Fibroblast of lung (primary cell): ENCODE data around the gene ZNF267. TPM values are rescaled to one million over a fixed set of nuclear protein-coding genes. Genes with fewer than 3 reads are reported as not detected.
"Not testable (repeated sequence)": the region's sequence is repeated elsewhere in the genome, so short reads cannot be mapped to it uniquely, and the experiment has no call there.

Experiments
- DNase-seq, 2 donors: peaks; one replicate each; pipeline versions ENCODE4 v3.0.0 to v3.0.0-alpha.2; 2010; ENCODE audit warnings: low read depth in 2 of 2
- H2AFZ ChIP-seq: 2 replicates; pipeline ENCODE4 v1.5.1; 2012; ENCODE audit warnings: low read length, control low read depth, inconsistent platforms
- H3K27ac ChIP-seq: 2 replicates; pipeline ENCODE4 v1.5.1; 2011; ENCODE audit warnings: low read length, control low read depth; ENCODE audit not compliant: insufficient read depth
- H3K27me3 ChIP-seq: 2 replicates; pipeline ENCODE4 v1.5.1; 2011; ENCODE audit warnings: mild to moderate bottlenecking, low read length; ENCODE audit not compliant: control insufficient read depth, insufficient read depth
- H3K36me3 ChIP-seq: 2 replicates; pipeline ENCODE4 v1.5.1; 2011; ENCODE audit warnings: low read length; ENCODE audit not compliant: control insufficient read depth, insufficient read depth
- H3K4me1 ChIP-seq: 2 replicates; pipeline ENCODE4 v1.5.1; 2011; ENCODE audit warnings: low read length; ENCODE audit not compliant: control insufficient read depth, insufficient read depth; ENCODE audit errors: extremely low read depth
- H3K4me2 ChIP-seq: 2 replicates; pipeline ENCODE4 v1.5.1; 2011; ENCODE audit warnings: low read length, control low read depth; ENCODE audit not compliant: insufficient read depth; ENCODE audit errors: extremely low read depth
- H3K4me3 ChIP-seq, 4 experiments: fragments of 200-600 bp in 1 of 4; sonication (generic) in 1 of 4; replicated peaks in 1 of 4; 2 replicates each; pipeline ENCODE4 v1.5.1; 2011 to 2016; ENCODE audit warnings: low read length in 4 of 4, low read depth in 3 of 4, mild to moderate bottlenecking in 3 of 4, control low read depth in 2 of 4, inconsistent platforms in 1 of 4, mixed read lengths in 1 of 4; ENCODE audit not compliant: insufficient read depth in 1 of 4; ENCODE audit errors: control extremely low read depth in 1 of 4
- H3K79me2 ChIP-seq: 2 replicates; pipeline ENCODE4 v1.5.1; 2012; ENCODE audit warnings: mild to moderate bottlenecking, low read length, inconsistent platforms; ENCODE audit not compliant: control insufficient read depth, insufficient read depth
- H3K9ac ChIP-seq: 2 replicates; pipeline ENCODE4 v1.5.1; 2011; ENCODE audit warnings: mild to moderate bottlenecking, low read length, control low read depth; ENCODE audit not compliant: insufficient read depth
- H3K9me3 ChIP-seq: 2 replicates; pipeline ENCODE4 v1.5.1; 2012; ENCODE audit warnings: low read depth, low read length; ENCODE audit not compliant: control insufficient read depth, insufficient read depth
- H4K20me1 ChIP-seq: 2 replicates; pipeline ENCODE4 v1.5.1; 2011; ENCODE audit warnings: low read length; ENCODE audit not compliant: control insufficient read depth, insufficient read depth; ENCODE audit errors: extremely low read depth
- CTCF ChIP-seq, 2 donors: IDR thresholded peaks in 1 of 2; conservative IDR thresholded peaks in 1 of 2; 1 replicate in 1 of 2; 2 replicates in 1 of 2; pipeline ENCODE4 v1.5.1; 2011 to 2012; ENCODE audit warnings: low read length in 2 of 2, control low read depth in 1 of 2, inconsistent platforms in 1 of 2, low read depth in 1 of 2, mild to moderate bottlenecking in 1 of 2
- EZH2 ChIP-seq: IDR thresholded peaks from 2 replicates; pipeline ENCODE4 v1.5.1; 2012; ENCODE audit warnings: low read length, control low read depth, mild to moderate bottlenecking; ENCODE audit errors: missing control alignments
- polyA plus RNA-seq, 2 donors: library from polyadenylated mRNA; depleted of rRNA in 1 of 2; stranded (reverse) in 1 of 2; unstranded in 1 of 2; fragments of >200 nt; gene quantifications; 2 replicates each; pipeline ENCODE4 v1.2.1, GENCODE V29; 2011 to 2012; ENCODE audit warnings: missing spikeins in 1 of 2
- total RNA-seq: library from RNA; depleted of rRNA; stranded (reverse); fragments of >200 nt; gene quantifications from 2 replicates; pipeline ENCODE4 v1.2.1, GENCODE V29; 2014

ZNF267 gene
- total and polyA plus RNA-seq, 2 donors (not counting 1 experiment from before 2014, with no cell fraction given): 4.2 to 7.1 TPM

GRCh38 chr16:31913668-31914067, 40.1 kb downstream of the ZNF267 start:
- Histone ChIP-seq H3K9me3 (peaks cover 7% of the 10 kb centered on the region), H3K4me3 (no peak overlapping the region)

GRCh38 chr16:31916056-31916488, 42.5 kb downstream of the ZNF267 start:
- H3K4me1 ChIP-seq: no peaks in the 10 kb centered on the region
- H3K27me3 ChIP-seq: no peaks in the 10 kb centered on the region
- no peak overlapping the region for H3K4me3 ChIP-seq
- H3K79me2 ChIP-seq: peaks cover 4% of the 10 kb centered on the region
- no peak for DNase-seq
- no peaks in the 10 kb centered on the region for H4K20me1 ChIP-seq
- no peak overlapping the region for H3K27ac ChIP-seq
- TF ChIP-seq EZH2: no peak
- TF ChIP-seq CTCF (conservative IDR thresholded peaks at IDR 0.05 in 1 of 2, IDR thresholded peaks at IDR 0.05 in 1 of 2; ENCODE audit: low read depth in 1 of 2, low read length in 2 of 2): no peak
- peaks cover 7% of the 10 kb centered on the region for H3K9me3 ChIP-seq
- H3K4me2 ChIP-seq: no peak overlapping the region
- H2AFZ ChIP-seq: no peak overlapping the region
- no peak overlapping the region for H3K9ac ChIP-seq
- H3K36me3 ChIP-seq: peaks cover 3% of the 10 kb centered on the region

More at GRCh38 chr16:31913668-31914067, 40.1 kb downstream of the ZNF267 start:
- TF ChIP-seq CTCF (conservative IDR thresholded peaks at IDR 0.05 in 1 of 2, IDR thresholded peaks at IDR 0.05 in 1 of 2; ENCODE audit: low read depth in 1 of 2, low read length in 2 of 2): no peak
- no peak for TF ChIP-seq EZH2
- Histone ChIP-seq H3K4me1 (no peaks in the 10 kb centered on the region), H3K79me2 (peaks cover 4% of the 10 kb centered on the region), H3K4me2 (no peak overlapping the region), H3K9ac (no peak overlapping the region), H3K27me3 (no peaks in the 10 kb centered on the region), H3K27ac (no peak overlapping the region), H2AFZ (no peak overlapping the region), H3K36me3 (peaks cover 3% of the 10 kb centered on the region), H4K20me1 (no peaks in the 10 kb centered on the region)
- DNase-seq: no peak

GRCh38 chr16:31920373-31920772, 46.8 kb downstream of the ZNF267 start:
- no peak for DNase-seq
- no peak overlapping the region for H3K4me3 ChIP-seq
- H3K36me3 ChIP-seq: no peaks in the 10 kb centered on the region
- H3K27ac ChIP-seq: no peak overlapping the region
- H3K79me2 ChIP-seq: no peaks in the 10 kb centered on the region
- no peak overlapping the region for H3K9ac ChIP-seq
- TF ChIP-seq EZH2: no peak
- no peak for TF ChIP-seq CTCF (conservative IDR thresholded peaks at IDR 0.05 in 1 of 2, IDR thresholded peaks at IDR 0.05 in 1 of 2; ENCODE audit: low read depth in 1 of 2, low read length in 2 of 2)
- no peaks in the 10 kb centered on the region for H3K4me1 ChIP-seq
- H4K20me1 ChIP-seq: no peaks in the 10 kb centered on the region
- H2AFZ ChIP-seq: no peak overlapping the region
- H3K27me3 ChIP-seq: no peaks in the 10 kb centered on the region
- no peak overlapping the region for H3K4me2 ChIP-seq
- peaks cover 3% of the 10 kb centered on the region for H3K9me3 ChIP-seq

- H2AFZ ChIP-seq, H3K27me3 ChIP-seq: not testable (repeated sequence)
These were observed 78.2 kb downstream of the ZNF267 start for GRCh38 chr16:31951806-31952205.

GRCh38 chr16:31952206-31952605, 78.6 kb downstream of the ZNF267 start:
- not testable (repeated sequence) for H3K27ac ChIP-seq, H3K4me3 ChIP-seq, H3K36me3 ChIP-seq, H3K9ac ChIP-seq, H3K4me2 ChIP-seq, H3K9me3 ChIP-seq, H4K20me1 ChIP-seq, H3K27me3 ChIP-seq, H3K79me2 ChIP-seq, H3K4me1 ChIP-seq, DNase-seq, H2AFZ ChIP-seq

More at GRCh38 chr16:31951806-31952205, 78.2 kb downstream of the ZNF267 start:
- DNase-seq, H3K27ac ChIP-seq, H3K4me3 ChIP-seq, H3K36me3 ChIP-seq, H4K20me1 ChIP-seq, H3K79me2 ChIP-seq, H3K9me3 ChIP-seq, H3K4me1 ChIP-seq, H3K4me2 ChIP-seq, H3K9ac ChIP-seq: not testable (repeated sequence)
